H1 (cell line): ENCODE results near the gene SGCD. TPM values are rescaled to one million over a fixed set of nuclear protein-coding genes. Genes with fewer than 3 reads are reported as not detected.

ENCODE experiments used
- CTCF ChIA-PET: fragments of 300-600 bp; sonication (Branson Sonifier 250); formaldehyde crosslinking; loops from one replicate; lab custom pipeline; 2021; ENCODE audit not compliant: partially characterized antibody; lab: Charles Lee
- POLR2A ChIA-PET: fragments of 300-600 bp; sonication (Branson Sonifier 250); formaldehyde crosslinking; loops from one replicate; lab custom pipeline; 2021; ENCODE audit warnings: inconsistent platforms; ENCODE audit not compliant: partially characterized antibody; lab: Charles Lee
- DNase-seq, 2 experiments: peaks; one replicate each; pipeline versions ENCODE4 v3.0.0 to v3.0.0-alpha.2; 2010 to 2022; ENCODE audit warnings: low spot score in 2 of 2, low read depth in 1 of 2, mixed read lengths in 1 of 2
- FAIRE-seq: peaks from 2 replicates; lab custom pipeline; 2011; peaks lifted over from hg19 to GRCh38; lab: Jason Lieb, UNC
- H2AFZ ChIP-seq: 2 replicates; pipeline ENCODE4 v1.8.1; 2012; ENCODE audit warnings: low read length, inconsistent platforms
- H2AK5ac ChIP-seq: 2 replicates; pipeline ENCODE4 v1.6.1; 2013; ENCODE audit warnings: low read depth, low read length
- H2BK120ac ChIP-seq: replicated peaks from 2 replicates; pipeline ENCODE3; 2013; ENCODE audit warnings: low read depth, low read length, inconsistent platforms
- H2BK12ac ChIP-seq: 2 replicates; pipeline ENCODE4 v1.6.1; 2013; ENCODE audit warnings: low read depth, low read length
- H2BK15ac ChIP-seq: 2 replicates; pipeline ENCODE4 v1.6.1; 2013; ENCODE audit warnings: low read length
- H2BK20ac ChIP-seq: 2 replicates; pipeline ENCODE4 v1.6.1; 2013; ENCODE audit warnings: low read length
- H2BK5ac ChIP-seq: 2 replicates; pipeline ENCODE4 v1.6.1; 2013; ENCODE audit warnings: low read depth, low read length
- H3K14ac ChIP-seq: 2 replicates; pipeline ENCODE4 v1.6.1; 2013; ENCODE audit warnings: inconsistent platforms; ENCODE audit not compliant: insufficient read length
- H3K18ac ChIP-seq: 2 replicates; pipeline ENCODE4 v1.6.1; 2013; ENCODE audit warnings: low read length; ENCODE audit errors: extremely low read depth
- H3K23ac ChIP-seq: 2 replicates; pipeline ENCODE4 v1.6.1; 2013; ENCODE audit warnings: inconsistent platforms; ENCODE audit not compliant: insufficient read length
- H3K23me2 ChIP-seq: 2 replicates; pipeline ENCODE4 v1.6.1; 2013; ENCODE audit warnings: low read depth, low read length
- H3K27ac ChIP-seq: 2 replicates; pipeline ENCODE4 v1.6.1; 2011; ENCODE audit warnings: low read depth, low read length, inconsistent platforms
- H3K27me3 ChIP-seq, 4 experiments: replicated peaks in 1 of 4; 1 replicate in 1 of 4; 2 replicates in 3 of 4; pipeline versions ENCODE4 v1.6.1 to v1.8.1; 2011 to 2013; ENCODE audit warnings: low read length in 3 of 4, mild to moderate bottlenecking in 3 of 4, inconsistent platforms in 2 of 4, mixed read lengths in 2 of 4, moderate library complexity in 1 of 4; ENCODE audit not compliant: control insufficient read depth in 3 of 4, insufficient read depth in 3 of 4; ENCODE audit errors: extremely low read depth in 1 of 4
- H3K36me3 ChIP-seq, 4 experiments: 2 replicates each; pipeline versions ENCODE4 v1.6.1 to v1.8.1; 2011 to 2013; ENCODE audit warnings: mild to moderate bottlenecking in 4 of 4, low read length in 3 of 4, moderate library complexity in 2 of 4, control low read depth in 1 of 4, inconsistent platforms in 1 of 4; ENCODE audit not compliant: insufficient read depth in 4 of 4, control insufficient read depth in 2 of 4
- H3K4ac ChIP-seq: replicated peaks from 2 replicates; pipeline ENCODE3; 2013; ENCODE audit warnings: low read length, low read depth, mixed read lengths, inconsistent platforms; ENCODE audit not compliant: insufficient read length
- H3K4me1 ChIP-seq, 4 experiments: replicated peaks in 1 of 4; 1 replicate in 1 of 4; 2 replicates in 3 of 4; pipeline versions ENCODE4 v1.6.1 to v1.8.1; 2011 to 2013; ENCODE audit warnings: low read length in 3 of 4, inconsistent platforms in 2 of 4, mixed read lengths in 1 of 4; ENCODE audit not compliant: insufficient read depth in 4 of 4, control insufficient read depth in 3 of 4
- H3K4me2 ChIP-seq, 2 experiments: 2 replicates each; pipeline versions ENCODE4 v1.6.1 to v1.8.1; 2011 to 2013; ENCODE audit warnings: low read depth in 2 of 2, low read length in 2 of 2, control low read depth in 1 of 2, inconsistent platforms in 1 of 2, mild to moderate bottlenecking in 1 of 2; ENCODE audit not compliant: insufficient read depth in 1 of 2
- H3K4me3 ChIP-seq, 4 experiments: fragments of 200-600, 300-600 bp in 1 of 4; sonication (generic), shearing (Covaris generic), sonication (Bioruptor Twin) in 1 of 4; 2 replicates each; pipeline versions ENCODE4 v1.5.1 to v1.8.1; 2011 to 2016; ENCODE audit warnings: low read length in 4 of 4, low read depth in 3 of 4, control low read depth in 2 of 4, inconsistent platforms in 2 of 4, mild to moderate bottlenecking in 2 of 4, mixed read lengths in 1 of 4, moderate library complexity in 1 of 4; ENCODE audit not compliant: insufficient read depth in 2 of 4; ENCODE audit errors: extremely low read depth in 1 of 4
- H3K56ac ChIP-seq: replicated peaks from 2 replicates; pipeline ENCODE3; 2013; ENCODE audit warnings: low read depth, mild to moderate bottlenecking, mixed read lengths, low read length, inconsistent platforms; ENCODE audit not compliant: insufficient read length
- H3K79me1 ChIP-seq: 2 replicates; pipeline ENCODE4 v1.6.1; 2013; ENCODE audit warnings: low read depth, low read length, control low read depth
- H3K79me2 ChIP-seq, 2 experiments: 2 replicates each; pipeline versions ENCODE4 v1.6.1 to v1.8.1; 2012 to 2013; ENCODE audit warnings: low read length in 2 of 2, mild to moderate bottlenecking in 2 of 2, inconsistent platforms in 1 of 2; ENCODE audit not compliant: insufficient read depth in 2 of 2, control insufficient read depth in 1 of 2
- H3K9ac ChIP-seq, 4 experiments: replicated peaks in 1 of 4; 1 replicate in 1 of 4; 2 replicates in 3 of 4; pipeline versions ENCODE4 v1.6.1 to v1.8.1; 2011 to 2013; ENCODE audit warnings: low read depth in 3 of 4, low read length in 3 of 4, control low read depth in 2 of 4, mild to moderate bottlenecking in 2 of 4, moderate library complexity in 2 of 4, inconsistent platforms in 1 of 4; ENCODE audit errors: extremely low read depth in 1 of 4
- H3K9me3 ChIP-seq, 2 experiments: 2 replicates each; pipeline versions ENCODE4 v1.6.1 to v1.8.1; 2012 to 2013; ENCODE audit warnings: mild to moderate bottlenecking in 2 of 2, moderate library complexity in 2 of 2, control low read depth in 1 of 2, inconsistent platforms in 1 of 2, low read depth in 1 of 2, low read length in 1 of 2, mixed read lengths in 1 of 2; ENCODE audit not compliant: insufficient read depth in 2 of 2
- H4K20me1 ChIP-seq, 2 experiments: replicated peaks in 1 of 2; 2 replicates each; pipeline versions ENCODE3 to v1.8.1; 2011 to 2013; ENCODE audit warnings: inconsistent platforms in 2 of 2, low read length in 2 of 2, mild to moderate bottlenecking in 1 of 2; ENCODE audit not compliant: insufficient read depth in 2 of 2, control insufficient read depth in 1 of 2
- H4K5ac ChIP-seq: 2 replicates; pipeline ENCODE4 v1.6.1; 2013; ENCODE audit warnings: low read length, low read depth, mixed read lengths, inconsistent platforms; ENCODE audit not compliant: insufficient read length
- H4K8ac ChIP-seq: 2 replicates; pipeline ENCODE4 v1.8.0; 2013; ENCODE audit warnings: mild to moderate bottlenecking, moderate library complexity, low read length, inconsistent platforms; ENCODE audit not compliant: insufficient read depth; ENCODE audit errors: extremely low read depth
- H4K91ac ChIP-seq: replicated peaks from 2 replicates; pipeline ENCODE3; 2013; ENCODE audit warnings: low read length, mixed read lengths, inconsistent platforms; ENCODE audit not compliant: insufficient read length
- CEBPB ChIP-seq: IDR thresholded peaks from 2 replicates; pipeline ENCODE4 v1.6.1; 2012; ENCODE audit warnings: low read depth, low read length
- CTCF ChIP-seq, 3 experiments: IDR thresholded peaks; 1 replicate in 2 of 3; 2 replicates in 1 of 3; pipeline versions ENCODE4 v1.5.1 to v1.6.1; 2011; ENCODE audit warnings: low read length in 3 of 3, mild to moderate bottlenecking in 3 of 3, inconsistent platforms in 2 of 3, low read depth in 1 of 3, moderate library complexity in 1 of 3; ENCODE audit not compliant: insufficient read depth in 1 of 3; ENCODE audit errors: control extremely low read depth in 1 of 3
- JUN ChIP-seq: IDR thresholded peaks from 2 replicates; pipeline ENCODE4 v1.6.1; 2011; ENCODE audit warnings: low read depth, mild to moderate bottlenecking, improper control_type of control experiment, low read length
- RNF2 ChIP-seq: fragments of 200-900, 300-1000 bp; sonication (generic); IDR thresholded peaks from 2 replicates; pipeline ENCODE4 v1.7.1; 2016; ENCODE audit warnings: borderline replicate concordance, low read depth, mild to moderate bottlenecking, antibody characterized with exemption, low read length; ENCODE audit not compliant: poor library complexity, severe bottlenecking; ENCODE audit errors: missing control alignments
- SIRT6 ChIP-seq: IDR thresholded peaks from one replicate; pipeline ENCODE4 v1.7.1; 2012; ENCODE audit warnings: low read length, inconsistent platforms
- TBP ChIP-seq: IDR thresholded peaks from 2 replicates; pipeline ENCODE4 v1.6.1; 2011; ENCODE audit warnings: low read depth, low read length, improper control_type of control experiment
- USF2 ChIP-seq: IDR thresholded peaks from 2 replicates; pipeline ENCODE4 v1.6.1; 2011; ENCODE audit warnings: low read length, improper control_type of control experiment
- ZNF274 ChIP-seq: IDR thresholded peaks from 2 replicates; pipeline ENCODE4 v1.7.0; 2012; ENCODE audit warnings: low read length, borderline replicate concordance; ENCODE audit errors: extremely low read depth
- WGBS, 2 experiments: shearing (Covaris generic) in 1 of 2; methylation state at CpG; one replicate each; pipeline versions ENCODE4 v1.1.6 to v1.1.7; 2013 to 2015; ENCODE audit warnings: low lambda C conversion rate in 2 of 2, mixed read lengths in 2 of 2, inconsistent platforms in 1 of 2, low coverage in 1 of 2, missing lambda C conversion rate in 1 of 2; ENCODE audit not compliant: insufficient replicate concordance in 2 of 2, insufficient coverage in 1 of 2, insufficient read length in 1 of 2; ENCODE audit errors: extremely low coverage in 1 of 2, missing lambda C conversion rate in 1 of 2; 5-methylcytosine and 5-hydroxymethylcytosine counted together
- polyA plus RNA-seq, 7 experiments: library from polyadenylated mRNA; depleted of rRNA in 3 of 7; stranded (reverse) in 5 of 7; unstranded in 2 of 7; fragments of >200 nt in 5 of 7; fragments of 200-250 nt in 2 of 7; gene quantifications; 1 replicate in 5 of 7; 2 replicates in 1 of 7; 4 replicates in 1 of 7; pipeline versions ENCODE4 v1.2.1 to v1.2.3, GENCODE V29; 2011 to 2013; ENCODE audit warnings: missing spikeins in 2 of 7, mixed read lengths in 2 of 7
- total RNA-seq: library from RNA; stranded (reverse); fragmentation: NEBNext Ultra II Directional; extraction: Animal tissue kit (Norgen Biotek cat#: 25700); gene quantifications from 2 replicates; pipeline ENCODE4 v1.2.1, GENCODE V29; 2021
- TF ChIP-seq, protein P1 (sequence below): IDR thresholded peaks from 2 replicates; pipeline ENCODE4 v1.6.1; 2012; ENCODE audit warnings: low read length, inconsistent platforms

Gene SGCD
- total and polyA plus RNA-seq, 2 of the 8 experiments (the other 6 are each of a cell fraction or from before 2014, with no cell fraction given): 0.04 to 0.08 TPM

DNA sequence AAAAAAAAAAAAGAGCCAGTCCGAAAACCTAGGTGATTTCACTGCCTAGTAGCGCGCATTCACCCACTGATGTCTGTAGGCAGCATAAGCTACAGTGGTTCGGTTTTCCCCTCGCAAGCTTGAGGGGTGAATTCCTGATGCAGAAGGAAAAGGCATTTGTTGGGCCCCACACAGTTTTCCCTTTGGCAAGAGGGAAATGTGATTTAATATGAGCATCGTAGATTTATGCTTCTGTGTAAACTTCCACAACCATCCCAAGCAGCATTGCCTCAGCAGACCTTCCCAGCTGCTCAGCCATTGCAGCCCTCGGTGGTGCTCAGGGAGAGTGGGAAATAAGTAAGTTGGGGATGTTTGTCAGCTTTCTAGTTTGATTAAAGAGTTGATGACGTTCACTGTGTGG, 291.6 kb downstream of the SGCD start:
- no peaks in the 10 kb centered on the region for H3K4me1 ChIP-seq
- H3K23me2 ChIP-seq: no peaks in the 10 kb centered on the region
- H3K23ac ChIP-seq: no peak overlapping the region
- H2BK20ac ChIP-seq: no peak overlapping the region
- ChIA-PET CTCF (no interaction called here), POLR2A (no interaction called here)
- H3K14ac ChIP-seq: no peak overlapping the region
- no peak overlapping the region for H3K4ac ChIP-seq
- no peak overlapping the region for H2AFZ ChIP-seq
- H3K27ac ChIP-seq: no peak overlapping the region
- no peak overlapping the region for H4K91ac ChIP-seq
- H2AK5ac ChIP-seq: no peak overlapping the region
- H3K56ac ChIP-seq: no peak overlapping the region
- H3K9me3 ChIP-seq: 0 out of 4 replicates have a peak, but pooled peaks cover 0 to 1% of the 10 kb centered on the region in 2 experiments
- DNase-seq: no peak
- H4K8ac ChIP-seq: no peak overlapping the region
- H3K79me2 ChIP-seq: no peaks in the 10 kb centered on the region
- H3K79me1 ChIP-seq: no peaks in the 10 kb centered on the region
- no peak overlapping the region for H3K18ac ChIP-seq
- H3K27me3 ChIP-seq: no peaks in the 10 kb centered on the region
- H2BK15ac ChIP-seq: no peak overlapping the region
- H3K4me3 ChIP-seq: no peak overlapping the region
- H2BK120ac ChIP-seq: no peak overlapping the region
- H2BK5ac ChIP-seq: no peak overlapping the region
- no peak overlapping the region for H2BK12ac ChIP-seq
- H3K36me3 ChIP-seq: no peaks in the 10 kb centered on the region
- no peak overlapping the region for H4K5ac ChIP-seq
- no peak overlapping the region for H3K9ac ChIP-seq
- no peak for FAIRE-seq
- no peaks in the 10 kb centered on the region for H4K20me1 ChIP-seq
- WGBS, 2 experiments: 94% methylated on average over 8 of the region's 8 CpGs; no CpG with 5 or more reads in 1 of the 2 experiments
- H3K4me2 ChIP-seq: no peak overlapping the region
- TF ChIP-seq SIRT6 (no peak), CEBPB (no peak), CTCF (IDR thresholded peaks at IDR 0.05; ENCODE audit: control extremely low read depth in 1 of 3, insufficient read depth in 1 of 3, low read depth in 1 of 3, low read length in 3 of 3) (no peak), USF2 (no peak), TBP (no peak), RNF2 (no peak), ZNF274 (no peak), JUN (no peak)
- TF ChIP-seq, protein P1, sequence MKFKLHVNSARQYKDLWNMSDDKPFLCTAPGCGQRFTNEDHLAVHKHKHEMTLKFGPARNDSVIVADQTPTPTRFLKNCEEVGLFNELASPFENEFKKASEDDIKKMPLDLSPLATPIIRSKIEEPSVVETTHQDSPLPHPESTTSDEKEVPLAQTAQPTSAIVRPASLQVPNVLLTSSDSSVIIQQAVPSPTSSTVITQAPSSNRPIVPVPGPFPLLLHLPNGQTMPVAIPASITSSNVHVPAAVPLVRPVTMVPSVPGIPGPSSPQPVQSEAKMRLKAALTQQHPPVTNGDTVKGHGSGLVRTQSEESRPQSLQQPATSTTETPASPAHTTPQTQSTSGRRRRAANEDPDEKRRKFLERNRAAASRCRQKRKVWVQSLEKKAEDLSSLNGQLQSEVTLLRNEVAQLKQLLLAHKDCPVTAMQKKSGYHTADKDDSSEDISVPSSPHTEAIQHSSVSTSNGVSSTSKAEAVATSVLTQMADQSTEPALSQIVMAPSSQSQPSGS: no peak
